ENCODE measurements around the gene INPP4A.

The INPP4A gene

DNA sequence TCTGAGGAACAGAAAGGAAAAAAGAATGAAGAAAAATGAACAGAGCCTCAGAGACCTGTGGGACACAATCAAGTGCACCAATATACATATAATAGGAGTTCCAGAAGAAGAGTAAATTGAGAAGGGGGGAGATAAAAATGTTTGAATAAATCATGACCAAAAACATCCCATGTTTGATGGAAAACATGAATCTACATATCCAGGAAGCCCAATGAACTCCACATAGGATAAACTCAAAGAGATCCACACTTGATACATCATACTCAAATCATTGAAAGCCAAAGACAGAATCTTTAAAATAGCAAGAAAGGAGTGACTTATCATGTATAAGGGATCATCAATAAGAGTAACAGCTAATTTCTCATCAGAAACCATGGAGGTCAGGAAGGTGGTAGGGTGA lies 83.7 kb downstream of the INPP4A start:
- H3K4me3 ChIP-seq (ENCODE audit: low read depth, low read length): no peak overlapping the region
- TF ChIP-seq CTCF (IDR thresholded peaks at IDR 0.05; ENCODE audit: low read depth, low read length): no peak

- H3K4me3 ChIP-seq (ENCODE audit: low read depth, low read length): no peak overlapping the region
- TF ChIP-seq CTCF (IDR thresholded peaks at IDR 0.05; ENCODE audit: low read depth, low read length): no peak
These were observed 85.5 kb downstream of the INPP4A start for GRCh38 chr2:98530114-98530513.

DNA sequence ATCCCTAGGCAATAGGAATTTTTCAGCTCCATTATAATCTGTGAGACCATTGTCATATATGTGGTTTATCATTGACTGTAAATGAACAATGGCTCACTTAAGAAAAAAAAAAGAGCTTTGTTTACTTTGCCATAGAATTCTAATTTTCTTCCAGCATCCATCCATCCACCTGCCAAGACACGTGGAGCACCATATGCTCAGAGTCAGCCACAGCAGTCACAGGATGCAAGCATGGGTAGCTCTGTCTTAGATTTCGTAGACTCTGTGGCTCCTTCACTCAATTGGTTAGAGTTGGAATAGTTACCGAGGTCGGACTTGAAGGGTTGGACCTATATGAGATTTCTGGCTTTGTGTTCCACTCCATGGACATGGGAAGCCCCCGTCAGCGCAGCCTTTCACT lies 88.1 kb downstream of the INPP4A start:
- no peak for TF ChIP-seq CTCF (IDR thresholded peaks at IDR 0.05; ENCODE audit: low read depth, low read length)

DNA sequence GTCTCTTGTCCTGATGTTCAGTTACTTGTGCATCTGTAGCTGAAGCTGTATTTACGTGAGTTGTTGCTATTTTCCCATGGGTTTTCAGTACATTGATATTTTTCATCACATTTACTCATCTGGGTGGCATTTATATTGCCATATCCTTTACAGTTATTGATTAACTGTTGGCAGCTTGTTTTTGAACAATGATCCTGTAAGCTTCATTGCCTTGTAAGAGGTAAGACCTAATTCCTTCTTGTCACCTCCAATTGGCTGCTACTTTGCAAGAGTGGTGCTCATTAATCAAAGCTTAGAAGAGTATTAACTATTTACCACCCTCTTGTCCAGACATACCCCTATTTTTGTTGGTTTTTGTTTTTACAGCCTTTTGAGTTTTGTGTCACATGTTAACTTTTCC lies 88.9 kb downstream of the INPP4A start:
- H3K4me3 ChIP-seq (ENCODE audit: low read depth, low read length): no peak overlapping the region
- no peak for TF ChIP-seq CTCF (IDR thresholded peaks at IDR 0.05; ENCODE audit: low read depth, low read length)

More for the DNA sequence above, 88.1 kb downstream of the INPP4A start:
- H3K4me3 ChIP-seq (ENCODE audit: low read depth, low read length): no peak overlapping the region

DNA sequence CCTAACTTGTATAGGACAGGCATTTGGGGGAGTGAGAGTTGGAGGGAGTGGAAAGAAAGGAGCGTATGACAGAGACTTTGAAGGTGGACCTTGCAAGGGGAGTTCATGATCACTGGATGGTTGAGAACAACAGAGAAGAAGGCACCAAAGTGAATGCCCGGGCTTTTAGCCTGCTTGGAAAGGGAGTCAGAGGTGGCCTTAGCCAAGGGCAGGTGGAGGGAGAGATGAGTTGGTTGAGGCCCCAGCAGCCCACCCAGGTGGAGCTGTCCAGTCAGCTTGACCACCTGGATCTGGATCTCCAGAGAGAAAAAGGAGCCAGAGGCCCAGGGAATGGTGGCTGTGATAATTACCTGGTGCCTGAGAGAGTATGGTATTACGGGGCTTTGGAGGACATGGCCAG lies 90.1 kb downstream of the INPP4A start:
- TF ChIP-seq CTCF (IDR thresholded peaks at IDR 0.05; ENCODE audit: low read depth, low read length): no peak
- no peak overlapping the region for H3K4me3 ChIP-seq (ENCODE audit: low read depth, low read length)

DNA sequence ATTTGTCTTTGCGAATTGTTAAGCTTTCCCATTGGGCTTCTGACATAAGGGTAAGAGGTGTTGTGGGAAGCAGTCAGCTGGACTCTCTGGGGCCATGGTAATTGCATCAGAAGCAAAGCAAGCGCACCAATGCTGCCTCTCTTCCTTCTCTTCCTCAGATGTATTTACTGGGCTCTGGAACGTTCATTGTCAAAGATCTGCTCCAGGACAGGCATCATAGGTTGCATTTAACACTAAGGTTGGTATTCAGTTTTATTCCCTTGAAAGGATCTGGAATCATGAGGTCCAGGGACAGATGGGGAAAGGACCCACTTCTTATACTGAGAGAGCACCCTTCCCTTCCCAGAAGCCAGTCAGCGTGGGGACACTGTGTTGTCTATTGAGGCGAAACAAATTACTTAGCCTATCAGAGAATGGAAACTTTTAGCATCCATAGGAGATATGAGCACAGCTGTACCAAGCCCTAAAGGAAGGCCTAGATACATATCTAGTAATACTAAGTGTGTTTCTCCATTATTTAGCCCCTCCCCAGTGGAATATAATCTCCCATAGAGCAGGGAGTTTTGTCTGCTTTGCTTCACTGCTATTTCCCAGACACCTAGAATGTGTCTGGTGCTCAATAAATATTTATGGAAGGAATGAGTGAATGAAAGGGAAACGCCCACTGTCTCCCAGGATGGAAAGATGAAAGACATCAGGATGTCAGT lies 91.5 kb downstream of the INPP4A start:
- no peak for TF ChIP-seq CTCF (IDR thresholded peaks at IDR 0.05; ENCODE audit: low read depth, low read length)
- no peak overlapping the region for H3K4me3 ChIP-seq (ENCODE audit: low read depth, low read length)

DNA sequence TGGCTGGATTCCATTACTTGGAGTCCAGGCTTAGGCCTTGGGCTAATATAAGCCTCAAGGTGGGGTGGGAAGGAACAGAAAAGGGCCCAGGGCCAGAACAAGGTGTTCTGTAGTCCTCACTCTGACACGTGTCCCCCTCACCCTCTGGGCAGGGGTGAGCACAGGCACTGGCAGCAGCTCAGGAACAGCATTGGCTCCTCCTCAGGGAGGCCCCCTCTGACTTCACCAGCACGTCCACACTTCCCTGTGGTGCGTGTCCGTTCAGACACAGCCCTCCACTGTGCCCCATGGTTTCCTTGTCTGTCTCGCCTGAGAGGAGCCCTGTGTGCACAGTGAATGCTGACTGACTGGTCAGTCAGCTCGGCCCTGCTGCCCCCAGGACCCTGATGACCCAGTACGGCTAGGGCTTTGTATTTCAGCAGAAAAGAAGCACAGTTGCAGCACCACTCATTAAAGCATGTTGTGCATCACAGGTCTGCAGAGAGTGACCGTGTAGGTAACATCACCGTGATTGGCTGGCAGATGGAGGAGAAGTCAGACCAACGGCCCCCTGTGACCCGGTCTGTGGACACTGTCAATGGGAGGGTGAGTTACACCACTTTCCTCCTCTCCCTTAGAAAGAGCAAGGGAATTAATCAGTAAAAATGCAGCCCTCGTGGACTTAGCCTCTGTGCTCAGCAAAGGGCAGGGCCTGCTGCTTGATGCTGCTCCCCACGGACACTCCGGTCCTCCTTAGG lies 92.9 kb downstream of the INPP4A start:
- TF ChIP-seq CTCF (IDR thresholded peaks at IDR 0.05; ENCODE audit: low read depth, low read length): no peak
- H3K4me3 ChIP-seq (ENCODE audit: low read depth, low read length): no peak overlapping the region

All from WI38 (cell line).